Fibroblast of skin of abdomen (primary cell): Measurements from ENCODE around the gene CEP85L.
A peak's percentile ranks its signal among the peaks of the same experiment; 100 is the strongest.

Experiments
- DNase-seq: peaks from one replicate; pipeline ENCODE4 v3.0.0-alpha.2; 2013

The CEP85L gene

GRCh38 chr6:118660218-118660569, 8.8 kb upstream of the CEP85L start:
- peak; percentile 11 for DNase-seq

DNA sequence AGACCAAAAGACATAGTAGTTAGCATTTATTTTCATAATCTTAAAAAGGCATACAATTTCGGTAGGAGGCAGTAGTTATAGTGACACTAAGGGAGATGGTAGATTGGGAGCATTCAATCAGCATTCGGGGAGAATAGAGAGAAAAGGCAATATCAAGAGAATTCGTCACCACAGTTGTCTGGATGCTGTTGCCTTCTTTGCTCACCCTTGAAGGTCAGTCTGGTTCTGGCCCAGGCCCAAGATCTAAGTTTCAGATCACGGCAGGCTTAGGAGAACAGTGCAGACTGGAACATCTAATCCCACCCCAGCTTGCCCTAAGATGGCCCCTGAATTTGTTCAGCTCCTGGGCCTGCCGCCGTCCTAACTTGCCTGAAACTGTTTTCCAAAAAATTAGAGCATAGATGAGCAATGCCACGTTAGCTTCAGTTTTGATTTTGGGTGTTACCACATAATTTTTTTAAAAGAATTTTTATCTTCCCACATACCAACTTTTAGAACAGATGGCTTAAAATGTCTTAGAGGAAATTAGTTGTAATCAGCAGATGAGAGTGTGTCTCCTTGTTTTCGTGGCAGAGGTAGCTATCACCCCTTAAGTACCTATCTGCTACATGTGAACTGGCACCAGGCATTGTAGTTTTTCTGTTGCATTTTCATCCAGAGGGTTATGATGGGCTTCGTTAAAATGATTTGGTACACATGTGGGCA, 8.3 kb upstream of the CEP85L start:
- no peak for DNase-seq

DNA sequence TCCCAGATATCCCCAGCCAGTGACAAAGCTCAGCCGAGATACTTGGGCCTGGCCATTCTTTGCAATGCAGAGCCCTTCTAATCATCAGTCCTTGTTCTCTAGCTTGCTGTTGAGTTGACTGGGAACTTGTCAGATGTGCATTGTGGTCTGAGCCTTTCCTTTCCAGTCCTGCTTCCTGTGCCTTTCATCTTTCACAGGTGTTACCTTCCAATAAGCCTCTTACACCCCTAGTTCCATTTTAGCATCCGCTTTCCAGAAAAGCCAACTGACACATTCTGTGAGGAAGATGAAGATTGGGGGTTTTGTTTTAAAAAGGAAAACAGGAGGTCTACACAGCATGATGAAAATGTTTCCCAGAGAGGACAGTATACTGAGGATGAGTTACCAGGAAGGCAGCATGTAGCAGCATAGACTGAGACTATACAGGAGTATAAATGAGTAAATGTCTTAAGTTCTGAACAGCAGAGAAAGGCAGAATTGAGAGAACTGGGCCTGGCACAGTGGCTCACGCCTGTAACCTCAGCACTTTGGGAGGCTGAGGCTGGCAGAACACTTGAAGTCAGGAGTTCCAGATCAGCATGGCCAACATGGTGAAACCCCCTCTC, 5.6 kb upstream of the CEP85L start:
- DNase-seq, result no peak

- DNase-seq, result no peak
Observed at GRCh38 chr6:118652051-118652615, 742 bp upstream of the CEP85L start.

GRCh38 chr6:118650582-118651281, 659 bp downstream of the CEP85L start:
- DNase-seq, result no peak

DNA sequence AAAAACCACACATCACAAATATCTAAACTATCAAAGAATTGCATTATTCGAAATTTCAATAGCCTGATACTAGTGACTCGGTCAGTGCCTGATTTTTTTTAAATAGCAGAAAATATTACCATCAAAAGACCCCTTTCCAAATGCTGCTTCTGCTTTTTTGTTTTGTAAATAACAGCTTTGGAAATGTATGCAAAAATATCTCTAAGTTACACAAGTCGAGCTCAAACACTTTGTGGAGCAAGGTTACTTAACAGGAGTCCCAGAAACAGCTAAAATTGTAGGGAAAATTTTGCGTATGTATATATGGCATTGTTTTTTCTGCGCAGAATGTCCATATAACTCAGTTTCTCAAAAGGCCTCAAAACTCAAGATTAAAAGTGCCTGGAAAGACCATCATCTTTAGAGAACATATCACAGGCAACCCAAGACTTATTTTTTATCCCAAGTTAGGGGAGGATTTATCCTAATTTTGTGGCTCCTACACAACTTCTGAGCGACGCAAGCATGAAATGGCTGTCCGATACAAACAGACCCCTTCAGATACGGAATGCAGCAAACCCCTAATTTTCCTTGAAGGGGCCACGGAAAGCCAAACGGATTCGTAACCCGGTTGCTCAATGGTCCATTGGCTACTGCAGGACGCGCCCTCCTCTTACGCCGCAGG, 1.3 kb downstream of the CEP85L start:
- DNase-seq, result peak; percentile 45

- no peak for DNase-seq
Observed at GRCh38 chr6:118648866-118649554, 2.4 kb downstream of the CEP85L start.

GRCh38 chr6:118646977-118647376, 4.4 kb downstream of the CEP85L start:
- no peak for DNase-seq

DNA sequence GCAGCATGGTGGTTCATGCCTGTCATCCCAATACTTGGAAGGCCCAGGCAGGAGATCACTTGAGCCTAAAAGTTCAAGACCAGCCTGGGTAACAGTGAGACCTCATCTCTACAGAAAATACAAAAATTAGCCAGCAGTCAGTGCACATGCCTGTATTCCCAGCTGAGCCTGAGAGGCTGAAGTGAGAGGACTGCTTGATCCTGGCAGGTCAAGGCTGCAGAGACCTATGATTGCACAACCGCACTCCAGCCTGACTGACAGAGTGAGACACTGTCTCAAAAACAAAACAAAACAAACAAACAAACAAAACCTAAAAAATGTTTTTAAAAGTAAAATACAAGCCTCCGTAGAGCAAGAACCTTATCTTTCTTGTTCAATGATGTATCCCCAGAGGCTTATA, 6.0 kb downstream of the CEP85L start:
- no peak for DNase-seq

DNA sequence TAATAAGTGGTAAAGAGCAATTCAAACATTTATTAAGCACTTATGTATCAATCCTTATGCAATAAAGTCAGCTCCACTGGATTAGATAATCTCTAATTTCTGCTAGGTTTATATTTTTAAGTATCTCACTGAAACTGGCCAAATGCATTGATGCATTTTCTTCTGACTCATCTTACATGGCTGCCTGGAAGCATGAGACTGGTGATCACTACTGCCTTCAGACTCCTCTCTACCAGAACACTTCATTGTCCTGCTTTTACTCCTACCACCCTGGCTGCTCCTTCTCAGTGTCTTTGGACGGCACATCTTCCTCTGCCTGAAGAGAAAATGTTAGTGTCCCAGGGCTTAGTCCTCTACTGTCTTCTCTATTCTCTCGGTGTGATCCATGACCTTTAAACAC, 7.4 kb downstream of the CEP85L start:
- DNase-seq, result no peak

- no peak for DNase-seq
Observed at GRCh38 chr6:118641042-118641441, 10.3 kb downstream of the CEP85L start.

GRCh38 chr6:118639054-118639964, 12.1 kb downstream of the CEP85L start:
- no peak for DNase-seq

GRCh38 chr6:118638288-118638687, 13.1 kb downstream of the CEP85L start:
- DNase-seq, result no peak

DNA sequence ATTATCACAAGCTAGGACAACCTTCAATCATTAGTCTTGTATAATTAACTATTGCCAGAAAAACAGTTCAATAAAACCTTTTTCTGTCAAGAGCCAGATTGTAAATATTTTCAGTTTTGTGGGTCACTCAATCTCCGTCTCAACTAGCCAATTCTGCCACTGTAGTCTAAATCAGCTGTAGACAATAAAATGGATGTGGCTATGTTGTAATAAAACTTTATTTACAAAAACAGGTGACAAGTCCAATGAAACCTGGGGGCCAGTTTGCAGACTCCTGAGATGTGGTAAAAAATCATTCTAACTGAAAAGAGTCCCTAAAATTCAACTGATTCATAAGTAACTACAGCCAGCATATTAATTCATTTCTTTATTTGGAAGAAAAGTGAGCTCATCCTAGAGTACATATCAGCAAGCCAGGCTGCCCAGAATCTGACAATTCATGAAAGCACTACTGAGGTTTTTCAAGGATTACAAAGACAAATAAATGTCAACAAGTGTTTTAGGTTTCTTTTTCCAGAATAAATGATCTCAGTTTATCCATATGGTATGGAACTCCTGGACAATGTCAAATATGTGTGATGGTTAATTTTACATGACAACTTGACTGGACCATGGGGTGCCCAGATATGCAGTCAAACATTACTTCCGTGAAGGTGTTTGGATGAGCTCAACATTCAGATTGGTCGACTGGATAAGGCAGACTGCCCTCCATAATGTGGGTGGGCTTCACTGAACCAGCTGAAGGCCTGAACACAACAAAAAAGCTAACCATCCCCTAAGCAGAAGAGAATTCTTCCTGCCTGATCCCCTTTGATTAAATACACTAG, 15.3 kb downstream of the CEP85L start:
- no peak for DNase-seq

DNA sequence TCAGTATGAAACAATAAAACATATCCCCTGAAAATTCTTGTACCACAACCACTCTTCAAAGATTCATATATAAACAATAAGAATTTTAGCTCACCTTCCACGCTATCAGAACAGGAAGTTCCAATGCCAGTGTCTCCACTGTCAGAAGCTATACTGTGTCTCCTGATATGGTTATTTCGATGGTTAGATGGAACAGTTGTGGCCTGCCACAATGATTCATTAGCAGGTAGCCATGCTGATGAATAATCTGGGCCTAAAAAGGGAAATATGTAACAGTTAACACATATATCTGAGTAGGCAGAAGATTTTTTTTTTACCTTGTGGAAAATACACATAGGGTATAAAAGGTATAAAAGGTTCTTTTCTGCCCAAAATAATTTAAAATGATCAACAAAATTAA, 19.0 kb downstream of the CEP85L start:
- DNase-seq, result no peak

- no peak for DNase-seq
Observed at GRCh38 chr6:118630923-118631322, 20.5 kb downstream of the CEP85L start.

- no peak for DNase-seq
Observed at GRCh38 chr6:118630067-118630466, 21.3 kb downstream of the CEP85L start.

- DNase-seq, result no peak
Observed at GRCh38 chr6:118627724-118628123, 23.7 kb downstream of the CEP85L start.

DNA sequence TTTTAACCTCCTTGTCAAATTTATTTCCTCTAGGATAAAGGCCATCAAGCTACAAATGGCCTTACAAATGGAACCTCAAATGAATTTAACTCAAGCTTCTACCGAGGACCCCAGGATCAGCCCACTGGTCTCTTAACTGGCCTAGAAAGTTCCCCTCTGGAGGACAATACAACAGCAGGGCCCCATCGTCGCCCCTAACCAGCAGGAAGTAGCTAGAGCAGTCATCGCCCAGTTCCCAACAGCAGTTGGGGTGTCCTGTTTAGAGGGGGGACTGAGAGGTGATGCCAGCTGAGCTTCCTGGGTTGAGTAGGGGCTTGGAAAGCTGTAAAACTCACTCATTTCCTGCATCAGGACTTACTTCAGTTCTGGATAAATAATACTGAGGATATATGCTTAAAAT, 25.6 kb downstream of the CEP85L start:
- DNase-seq, result no peak

GRCh38 chr6:118621799-118622470, 29.5 kb downstream of the CEP85L start:
- peak; percentile 3 for DNase-seq
